Activated T-cell treated with anti-CD3 and anti-CD28 coated beads, Interleukin-2, amount 50 U/mL, for 24 hours (primary cell): ENCODE data around the gene ECSIT.

Experiments
- DNase-seq: peaks from one replicate; pipeline ENCODE4 v3.0.0-alpha.2; 2020
- H3K27ac Mint-ChIP-seq: 2 replicates; pipeline ENCODE4 v1.8.0; 2020; ENCODE audit warnings: mild to moderate bottlenecking, mixed read lengths
- H3K27me3 Mint-ChIP-seq: 2 replicates; pipeline ENCODE4 v1.8.0; 2020; ENCODE audit warnings: mixed read lengths
- H3K36me3 Mint-ChIP-seq: 2 replicates; pipeline ENCODE4 v1.8.0; 2020; ENCODE audit warnings: low read depth, mixed read lengths
- H3K4me1 Mint-ChIP-seq: 2 replicates; pipeline ENCODE4 v1.8.0; 2020; ENCODE audit warnings: low read depth, mixed read lengths
- H3K4me3 Mint-ChIP-seq: 2 replicates; pipeline ENCODE4 v1.8.0; 2020; ENCODE audit warnings: mild to moderate bottlenecking, moderate library complexity, mixed read lengths
- H3K9me3 Mint-ChIP-seq: 2 replicates; pipeline ENCODE4 v1.8.0; 2020; ENCODE audit warnings: mixed read lengths

ECSIT gene

DNA sequence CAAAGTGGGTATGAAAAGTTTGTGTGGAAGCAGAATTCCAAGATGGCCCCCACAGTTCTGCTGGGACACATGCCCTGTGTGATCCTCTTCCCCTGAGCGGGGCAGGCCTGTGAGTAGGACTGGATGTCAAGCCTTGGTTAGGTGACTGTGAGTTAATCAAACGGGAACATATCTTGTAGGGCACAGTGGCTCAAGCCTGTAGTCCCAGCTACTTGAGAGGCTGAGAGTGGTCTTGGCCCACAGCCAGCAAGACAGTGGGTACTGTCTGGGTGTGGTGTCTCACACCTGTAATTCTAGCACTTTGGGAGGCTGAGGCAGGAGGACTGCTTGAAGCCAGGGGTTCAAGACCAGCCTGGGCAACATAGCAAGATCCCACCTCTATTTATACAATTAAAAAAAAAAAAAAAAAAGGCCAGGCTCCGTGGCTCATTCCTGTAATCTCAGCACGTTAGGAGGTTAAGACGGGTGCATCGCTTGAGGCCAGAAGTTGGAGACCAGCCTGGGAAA, 29.7 kb downstream of the ECSIT start:
- H3K4me3 Mint-ChIP-seq = no peak overlapping the region
- no peak for DNase-seq
- H3K27ac Mint-ChIP-seq = no peak overlapping the region
- peaks cover 2% of the 10 kb centered on the region for H3K4me1 Mint-ChIP-seq
- no peaks in the 10 kb centered on the region for H3K9me3 Mint-ChIP-seq
- H3K36me3 Mint-ChIP-seq = peaks cover 52% of the 10 kb centered on the region
- H3K27me3 Mint-ChIP-seq = no peaks in the 10 kb centered on the region

DNA sequence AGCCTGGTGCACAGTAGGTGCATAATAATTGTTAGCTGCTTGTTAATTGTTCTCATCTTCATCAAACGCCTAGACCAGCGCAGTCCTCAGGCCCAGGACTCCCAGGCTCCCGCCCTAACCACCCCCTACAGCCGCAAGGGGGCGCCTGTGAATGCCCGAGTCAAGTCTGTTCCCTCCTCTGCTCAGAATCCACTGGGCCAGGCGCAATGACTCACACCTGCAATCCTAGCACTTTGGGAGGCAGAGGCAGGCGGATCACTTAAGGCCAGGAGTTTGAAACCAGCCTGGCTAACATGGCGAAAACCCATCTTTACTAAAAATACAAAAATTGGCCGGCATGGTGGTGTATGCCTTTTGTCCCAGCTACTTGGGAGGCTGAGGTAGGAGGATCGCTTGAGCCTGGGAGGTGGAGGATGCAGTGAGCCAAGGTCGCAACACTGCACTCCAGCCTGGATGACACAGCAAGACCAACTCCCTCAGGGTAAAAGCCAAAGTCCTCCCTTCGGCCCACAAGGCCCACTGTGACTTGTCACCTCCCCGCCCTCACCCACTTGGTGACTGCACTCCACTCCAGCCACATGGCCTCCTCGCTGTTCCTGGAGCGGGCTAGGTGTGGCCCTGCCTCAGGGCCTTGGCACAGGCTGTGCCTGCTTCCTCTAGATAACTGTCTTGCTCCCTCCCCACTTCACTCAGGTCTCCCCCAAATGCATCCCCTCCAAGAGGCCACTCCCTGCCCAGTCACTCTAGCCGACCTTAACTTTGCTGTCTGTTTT, 32.4 kb downstream of the ECSIT start:
- H3K27ac Mint-ChIP-seq = no peak overlapping the region
- H3K4me1 Mint-ChIP-seq = peaks cover 2% of the 10 kb centered on the region
- no peaks in the 10 kb centered on the region for H3K27me3 Mint-ChIP-seq
- peak; percentile 77 for DNase-seq
- H3K4me3 Mint-ChIP-seq = no peak overlapping the region
- peaks cover 61% of the 10 kb centered on the region for H3K36me3 Mint-ChIP-seq
- H3K9me3 Mint-ChIP-seq = no peaks in the 10 kb centered on the region

DNA sequence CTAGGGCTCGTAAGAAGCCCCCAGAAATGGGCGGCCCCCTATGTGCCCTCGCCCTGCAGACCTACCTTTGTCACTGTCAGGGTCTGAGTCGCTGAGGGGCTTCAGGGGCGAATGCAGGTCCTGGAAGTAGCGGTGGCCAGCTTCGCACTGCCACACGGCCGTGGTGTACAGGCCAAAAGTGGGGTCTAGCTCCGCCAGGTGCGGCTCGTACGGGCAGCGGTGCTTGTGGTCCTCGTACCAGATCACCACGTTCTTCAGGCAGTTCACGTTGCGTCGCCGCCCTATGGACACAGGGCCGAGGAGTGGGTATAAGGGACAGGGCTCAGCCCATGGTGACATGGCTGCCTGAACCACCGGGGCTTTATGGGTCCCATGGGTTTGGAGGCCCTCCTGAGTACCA, 33.0 kb downstream of the ECSIT start:
- H3K4me1 Mint-ChIP-seq = peaks cover under 1% of the 10 kb centered on the region
- H3K4me3 Mint-ChIP-seq = no peak overlapping the region
- peaks cover 61% of the 10 kb centered on the region for H3K36me3 Mint-ChIP-seq
- DNase-seq = no peak
- H3K27ac Mint-ChIP-seq = no peak overlapping the region
- H3K9me3 Mint-ChIP-seq = no peaks in the 10 kb centered on the region
- H3K27me3 Mint-ChIP-seq = no peaks in the 10 kb centered on the region

DNA sequence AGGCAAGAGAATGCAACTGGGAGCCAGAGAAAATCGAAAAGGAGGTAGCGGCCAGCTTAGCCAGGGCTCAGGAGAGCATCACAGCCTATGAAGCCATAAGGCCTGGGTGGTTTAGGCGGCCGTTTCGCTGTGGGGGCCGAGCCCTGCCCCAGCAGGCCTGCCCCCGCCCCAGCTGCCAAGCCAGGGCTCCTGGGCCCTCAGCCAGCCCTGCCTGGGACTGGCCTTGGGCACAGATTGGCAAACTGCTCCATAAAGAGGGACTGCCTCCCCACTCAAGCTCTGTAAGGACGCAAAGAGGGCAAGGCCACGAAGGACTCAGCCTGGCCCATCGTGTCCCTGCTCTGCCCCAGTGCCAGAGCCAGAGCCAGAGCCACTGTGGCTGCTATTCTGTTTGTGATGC, 33.5 kb downstream of the ECSIT start:
- Mint-ChIP-seq H3K4me1 (no peaks in the 10 kb centered on the region), H3K27ac (no peak overlapping the region), H3K36me3 (peaks cover 61% of the 10 kb centered on the region), H3K27me3 (no peaks in the 10 kb centered on the region), H3K4me3 (no peak overlapping the region), H3K9me3 (no peaks in the 10 kb centered on the region)
- DNase-seq = no peak

DNA sequence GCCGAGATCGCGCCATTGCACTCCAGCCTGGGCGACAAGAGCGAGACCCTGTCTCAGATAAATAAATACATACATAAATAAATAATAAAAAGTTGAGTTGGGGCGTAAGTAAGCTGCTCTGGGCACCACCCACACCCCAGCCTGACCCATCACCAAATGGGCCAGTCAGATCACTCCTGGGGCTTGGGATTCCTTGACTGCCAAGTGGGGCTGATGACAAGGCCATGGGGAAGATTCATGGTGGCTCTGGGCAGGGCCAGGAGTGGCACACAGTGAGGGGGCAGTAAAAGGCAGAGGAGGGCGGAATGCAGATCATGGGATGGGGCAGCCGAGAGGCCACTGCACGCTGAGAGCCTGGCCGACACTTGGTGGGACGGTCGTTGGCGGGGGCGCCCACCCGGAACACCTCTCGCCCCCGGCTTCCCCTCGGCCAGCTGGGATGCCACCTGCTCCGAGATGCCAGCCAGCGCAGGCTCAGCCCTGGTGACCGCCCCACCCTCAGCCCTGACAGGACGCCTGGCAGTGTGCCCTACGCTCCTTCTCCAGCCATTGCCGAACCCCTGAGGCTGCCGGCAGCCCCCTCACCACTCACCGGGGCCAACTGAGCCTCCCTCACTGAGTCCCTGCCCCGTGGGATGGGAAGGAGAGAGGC, 34.2 kb downstream of the ECSIT start:
- DNase-seq = no peak
- Mint-ChIP-seq H3K9me3 (no peaks in the 10 kb centered on the region), H3K27ac (no peak overlapping the region), H3K4me3 (no peak overlapping the region), H3K4me1 (no peaks in the 10 kb centered on the region), H3K27me3 (no peaks in the 10 kb centered on the region), H3K36me3 (peaks cover 64% of the 10 kb centered on the region)

DNA sequence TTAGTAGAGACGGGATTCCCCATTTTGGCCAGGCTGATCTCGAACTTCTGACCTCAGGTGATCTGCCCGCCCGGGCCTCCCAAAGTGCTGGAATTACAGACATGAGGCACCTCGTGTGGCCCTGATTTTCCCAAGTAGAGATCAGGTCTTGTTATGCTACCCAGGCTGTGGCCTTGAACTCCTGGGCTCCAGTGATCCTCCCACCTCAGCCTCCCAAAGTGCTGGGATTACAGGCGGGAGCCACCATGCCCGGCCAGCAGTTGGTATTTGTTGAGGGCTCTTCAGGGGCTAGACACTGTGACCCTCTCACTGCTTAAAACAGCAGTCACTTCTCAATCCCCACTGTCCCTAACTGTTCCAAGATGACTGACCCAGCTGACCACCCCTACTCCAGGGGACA, 39.6 kb downstream of the ECSIT start:
- Mint-ChIP-seq H3K9me3 (no peaks in the 10 kb centered on the region), H3K4me1 (no peaks in the 10 kb centered on the region), H3K27me3 (no peaks in the 10 kb centered on the region), H3K4me3 (no peak overlapping the region), H3K27ac (no peak overlapping the region), H3K36me3 (peaks cover 46% of the 10 kb centered on the region)
- no peak for DNase-seq

DNA sequence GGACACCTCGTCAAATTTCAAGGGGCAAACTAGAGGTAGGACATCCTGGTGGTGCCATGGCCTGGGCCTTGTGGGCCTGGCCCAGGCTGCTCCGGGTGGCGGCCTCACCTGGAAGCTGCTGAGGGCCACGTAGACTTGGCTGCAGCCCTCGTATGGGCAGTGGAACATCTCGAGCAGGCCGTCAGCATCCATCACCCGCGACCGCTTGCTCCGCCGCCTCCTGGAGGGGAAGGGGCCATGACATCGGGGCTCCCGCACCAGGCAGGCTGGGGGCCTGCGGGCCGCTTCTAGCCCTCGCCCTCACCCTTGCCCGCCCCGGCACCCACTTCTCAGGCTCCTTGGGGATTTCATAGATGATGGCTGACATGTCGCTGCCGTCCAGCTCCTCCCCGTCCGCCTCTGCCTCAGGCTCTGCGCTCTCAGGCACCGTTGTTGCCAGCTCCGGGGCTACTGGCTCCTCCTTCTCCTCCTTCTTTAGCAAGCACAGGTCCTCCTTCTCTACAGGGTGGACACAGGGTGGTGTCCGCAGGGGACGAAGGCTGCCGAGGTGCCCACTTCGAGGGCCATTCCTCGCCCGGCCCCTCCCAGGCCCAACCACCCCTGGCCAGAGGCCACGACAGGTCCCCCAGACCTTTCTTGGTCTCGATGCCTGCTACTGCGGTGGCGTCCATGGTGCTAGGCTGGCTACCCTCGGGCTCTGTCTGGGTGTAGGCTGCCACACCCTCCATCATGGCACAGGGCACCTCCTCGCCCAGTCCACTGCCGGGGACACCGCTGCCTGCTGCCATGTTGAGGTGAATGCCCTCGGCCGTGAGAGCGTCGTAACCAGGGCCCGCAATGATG, 42.1 kb downstream of the ECSIT start:
- DNase-seq = no peak
- H3K9me3 Mint-ChIP-seq = no peaks in the 10 kb centered on the region
- peaks cover 38% of the 10 kb centered on the region for H3K36me3 Mint-ChIP-seq
- peaks cover 13% of the 10 kb centered on the region for H3K27me3 Mint-ChIP-seq
- H3K27ac Mint-ChIP-seq = no peak overlapping the region
- peaks cover 9% of the 10 kb centered on the region for H3K4me1 Mint-ChIP-seq
- no peak overlapping the region for H3K4me3 Mint-ChIP-seq

DNA sequence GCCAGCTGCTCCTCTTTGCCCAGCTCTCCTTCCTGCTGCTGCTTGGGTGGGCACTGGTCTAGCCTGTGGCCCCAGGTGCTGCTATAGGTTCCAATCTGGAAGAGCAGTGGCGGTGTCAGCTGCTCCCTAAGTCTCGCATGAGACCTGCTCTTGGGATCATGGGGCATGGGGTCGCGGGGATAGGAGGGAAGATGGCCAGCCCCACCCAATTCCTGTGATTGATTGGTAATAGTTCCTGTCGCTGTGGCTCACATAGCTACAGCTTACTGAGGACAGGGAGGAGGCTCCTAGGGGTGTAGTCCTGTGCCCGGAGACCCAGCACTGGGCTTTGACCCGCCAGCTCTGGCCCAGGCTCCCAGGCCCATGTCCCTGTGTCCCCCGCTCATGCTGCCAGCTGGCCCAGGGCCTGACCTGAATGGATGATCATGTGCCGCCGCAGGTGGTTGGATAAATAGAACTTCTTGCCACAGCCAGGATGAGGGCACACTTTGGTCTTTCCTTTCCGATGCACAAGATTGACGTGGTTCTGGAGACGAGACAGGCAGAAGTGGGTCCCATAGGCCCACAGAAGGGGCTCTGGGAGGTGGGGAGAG, 43.6 kb downstream of the ECSIT start:
- Mint-ChIP-seq H3K27me3 (peaks cover 23% of the 10 kb centered on the region), H3K9me3 (no peaks in the 10 kb centered on the region), H3K36me3 (peaks cover 26% of the 10 kb centered on the region), H3K27ac (no peak overlapping the region), H3K4me1 (peaks cover 18% of the 10 kb centered on the region), H3K4me3 (no peak overlapping the region)
- DNase-seq = no peak

DNA sequence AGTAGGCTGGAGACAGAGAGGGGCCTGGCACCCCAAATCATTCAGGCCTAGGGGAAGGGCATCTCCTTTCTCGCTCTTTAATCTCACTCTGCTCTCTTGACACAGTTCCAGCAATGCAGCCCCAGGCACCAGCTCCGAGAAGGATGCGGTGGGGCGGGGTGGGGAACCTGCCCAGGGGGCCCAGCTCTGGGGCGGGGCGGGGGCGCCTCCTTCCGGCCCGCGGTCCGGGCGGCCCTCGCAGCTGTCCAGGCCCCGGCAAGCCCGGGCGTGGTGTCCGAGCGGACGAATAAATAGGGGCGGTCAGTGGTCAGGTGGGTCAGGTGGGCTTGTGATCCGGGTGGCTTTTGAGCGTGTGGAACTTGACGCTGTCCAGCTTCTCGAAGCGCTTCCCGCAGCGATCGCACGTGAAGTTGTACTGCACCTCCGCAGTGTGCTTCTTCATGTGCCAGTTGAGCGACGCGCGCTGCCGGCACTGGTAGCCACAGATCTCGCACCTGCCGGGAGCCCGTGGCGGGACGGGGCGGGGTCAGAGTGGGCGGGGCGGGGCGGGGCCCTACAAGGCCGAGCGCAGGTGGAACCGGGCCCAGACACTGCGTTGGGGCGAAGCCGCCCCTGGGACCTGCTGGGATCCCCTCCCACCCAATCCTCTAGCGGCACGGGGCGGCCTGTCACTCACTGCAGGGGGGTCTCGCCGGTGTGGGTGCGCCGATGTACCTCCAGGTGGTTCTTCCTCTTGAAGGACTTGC, 45.4 kb downstream of the ECSIT start:
- no peak for DNase-seq
- no peak overlapping the region for H3K4me3 Mint-ChIP-seq
- H3K27ac Mint-ChIP-seq = no peak overlapping the region
- peaks cover 31% of the 10 kb centered on the region for H3K27me3 Mint-ChIP-seq
- H3K4me1 Mint-ChIP-seq = peaks cover 22% of the 10 kb centered on the region
- H3K36me3 Mint-ChIP-seq = peaks cover 15% of the 10 kb centered on the region
- H3K9me3 Mint-ChIP-seq = no peaks in the 10 kb centered on the region

DNA sequence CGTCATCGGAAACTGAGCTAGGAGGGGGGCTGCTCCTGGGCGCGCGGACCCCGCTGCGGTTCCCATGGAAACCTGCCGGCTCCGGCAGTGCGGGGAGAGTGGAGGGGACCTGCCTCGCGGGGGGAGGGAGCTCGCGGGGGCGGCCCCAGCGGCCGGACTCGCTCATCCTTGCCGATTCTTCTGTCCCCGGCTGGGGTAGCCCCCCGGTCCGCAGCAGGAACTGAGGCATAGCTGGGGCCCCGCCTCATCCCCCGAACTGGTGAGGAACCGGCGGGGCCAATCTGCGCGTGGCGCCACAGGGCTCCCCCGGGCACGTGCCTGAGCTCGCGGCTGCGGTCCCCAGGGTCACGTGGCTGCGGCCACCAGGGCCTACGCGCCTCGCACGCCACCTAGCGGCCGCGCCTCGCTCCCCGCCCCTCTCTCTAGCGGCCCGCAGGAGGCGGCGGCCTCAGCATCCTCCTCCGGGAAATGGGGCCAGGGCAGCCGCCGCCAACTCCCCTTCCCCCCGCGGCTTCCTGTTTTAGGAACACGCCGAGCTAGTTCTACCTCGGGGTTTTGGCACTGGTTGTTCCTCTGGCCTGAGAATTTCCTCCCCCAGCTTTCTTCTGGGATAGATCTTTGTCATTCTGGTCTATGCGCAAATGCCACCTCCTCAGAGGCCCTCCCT, 46.4 kb downstream of the ECSIT start:
- DNase-seq = peak; percentile 91
- Mint-ChIP-seq H3K27ac (peak overlapping the region; percentile 84), H3K4me3 (peak overlapping the region; percentile 70), H3K9me3 (no peaks in the 10 kb centered on the region), H3K27me3 (peaks cover 41% of the 10 kb centered on the region), H3K36me3 (peaks cover 15% of the 10 kb centered on the region), H3K4me1 (peaks cover 22% of the 10 kb centered on the region)

DNA sequence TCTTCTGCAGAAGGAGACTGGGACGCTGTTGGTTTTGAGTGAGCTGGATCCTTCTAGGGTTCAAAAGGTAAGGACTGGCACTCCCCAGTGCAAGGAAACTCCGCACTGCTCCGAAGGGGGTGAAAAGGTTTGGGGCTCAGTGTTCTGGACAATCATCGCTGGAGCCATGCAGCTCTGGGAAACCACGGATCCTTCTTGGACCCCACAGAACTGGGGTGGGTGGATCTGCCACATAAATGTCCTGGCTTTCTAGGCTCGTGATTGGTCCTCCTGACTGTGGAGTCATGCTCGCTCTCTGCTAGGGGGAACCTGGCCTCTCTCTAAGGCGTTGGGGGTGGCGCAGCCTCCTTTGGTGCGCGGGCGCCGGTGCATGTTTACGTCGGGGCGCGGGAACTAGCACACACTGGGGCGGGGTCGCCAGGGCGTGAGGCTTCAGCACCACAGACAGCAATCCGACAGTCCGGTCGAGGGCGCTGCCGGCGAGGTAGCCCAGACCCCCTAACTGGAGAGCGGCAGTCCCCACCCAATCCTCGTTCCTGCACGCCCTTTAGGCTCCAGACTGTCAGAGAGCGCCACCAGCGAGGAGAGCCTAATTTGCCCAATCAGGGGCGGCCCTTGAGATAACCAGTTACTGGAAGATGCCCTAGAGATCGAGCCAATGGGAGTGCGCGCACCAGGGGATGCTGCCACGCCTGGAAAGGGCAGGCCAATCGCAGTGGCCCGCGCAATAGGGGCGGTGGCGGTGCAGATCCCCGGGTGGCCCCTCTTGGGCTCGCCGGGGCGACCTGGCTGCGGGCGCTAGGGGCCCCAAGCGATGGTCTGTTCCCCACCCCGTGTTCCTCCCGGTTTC, 47.2 kb downstream of the ECSIT start:
- DNase-seq = peak; percentile 86
- peak overlapping the region; percentile 84 for H3K27ac Mint-ChIP-seq
- H3K4me1 Mint-ChIP-seq = peaks cover 22% of the 10 kb centered on the region
- peaks cover 45% of the 10 kb centered on the region for H3K27me3 Mint-ChIP-seq
- H3K4me3 Mint-ChIP-seq = peak overlapping the region; percentile 70
- H3K36me3 Mint-ChIP-seq = peaks cover 11% of the 10 kb centered on the region
- no peaks in the 10 kb centered on the region for H3K9me3 Mint-ChIP-seq

DNA sequence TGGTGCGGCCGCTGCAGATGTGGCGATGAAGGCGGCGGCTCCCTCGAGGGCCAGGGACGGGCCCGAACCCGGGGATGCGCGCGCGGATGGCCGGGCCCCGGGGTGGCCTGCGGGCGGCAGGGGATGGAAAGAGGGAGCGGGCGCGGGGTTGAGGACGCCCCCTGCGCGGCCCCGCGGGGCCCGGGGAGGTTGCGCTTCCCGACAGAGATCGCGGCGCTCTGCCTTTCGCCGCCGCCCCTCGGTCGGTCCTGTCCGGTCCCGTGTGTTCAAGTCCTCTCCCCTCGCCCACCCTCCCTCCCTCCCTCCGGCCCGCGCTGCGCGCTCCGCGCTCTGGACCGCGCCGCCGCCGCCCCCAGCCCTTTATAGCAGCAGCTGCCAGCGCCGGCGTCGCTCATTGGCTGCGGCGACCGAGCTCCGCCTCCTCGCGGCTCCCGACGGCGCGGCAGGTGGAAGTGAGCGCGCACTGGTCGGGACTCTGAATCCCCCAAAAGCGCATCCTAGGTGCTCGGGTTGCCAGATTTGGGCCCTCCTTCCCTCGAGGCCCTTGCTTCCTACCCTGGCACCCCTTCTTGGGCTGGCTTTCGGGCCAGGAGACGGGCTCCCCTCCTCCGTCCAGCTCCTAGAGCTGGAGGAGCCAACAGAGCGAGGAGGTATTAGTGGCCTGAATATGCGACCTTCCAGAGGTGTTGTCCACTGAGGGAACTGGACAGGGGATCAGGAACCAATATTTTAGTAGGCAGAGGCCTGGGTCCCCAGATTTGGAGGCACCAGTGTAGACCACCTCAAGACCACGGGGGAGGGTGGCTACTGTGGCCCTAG, 48.0 kb downstream of the ECSIT start, which contains the start of gene ELAVL3:
Gene ELAVL3 (minus strand): TSS at position 332 of the 819 bp plus-strand sequence. CDS start 438 bp downstream, outside the sequence.
- Mint-ChIP-seq H3K27me3 (peaks cover 45% of the 10 kb centered on the region), H3K4me3 (peak within 1 kb of the TSS; percentile 70), H3K9me3 (no peaks in the 10 kb centered on the region), H3K4me1 (peaks cover 22% of the 10 kb centered on the region), H3K27ac (no peak within 1 kb of the TSS), H3K36me3 (peaks cover 11% of the 10 kb centered on the region)
- peak; percentile 40 for DNase-seq
